Measurements from ENCODE around the gene PARS2. TPM values are rescaled to one million over a fixed set of nuclear protein-coding genes. Genes with fewer than 3 reads are reported as not detected.

The PARS2 gene
- total RNA-seq, 6 experiments from 2014 or later: 3.2 to 5.4 (median 4.0) TPM

DNA sequence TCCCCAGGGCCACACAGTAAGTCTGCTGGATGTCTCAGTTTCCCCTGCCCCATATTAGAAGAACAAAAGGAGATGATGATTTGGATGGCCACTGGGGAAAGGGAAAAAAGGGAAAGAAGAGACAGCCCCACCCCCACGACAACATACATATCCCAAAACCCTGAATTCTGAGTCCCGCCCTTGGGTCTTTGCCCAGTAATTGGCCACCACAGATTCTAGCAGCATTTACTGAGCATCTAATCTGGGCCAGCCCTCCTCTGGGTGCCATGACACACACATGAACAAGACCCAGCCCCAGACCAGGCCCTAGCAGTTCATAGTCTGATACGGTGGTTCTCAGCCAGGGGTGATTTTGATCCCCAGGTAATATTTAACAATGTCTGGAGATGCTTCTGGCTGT lies 53.9 kb downstream of the PARS2 start:
- H3K27ac ChIP-seq: no peak overlapping the region
- intact Hi-C loops (cut with DNase I): no loop called here
- H3K9me3 ChIP-seq: no peaks in the 10 kb centered on the region
- peaks cover 0 to 3% (median 0%) of the 10 kb centered on the region in 4 donors for H3K4me1 ChIP-seq
- no peak overlapping the region for H3K4me3 ChIP-seq
- no peaks in the 10 kb centered on the region for H3K36me3 ChIP-seq
- ATAC-seq (no peak), DNase-seq (no peak)
- no peaks in the 10 kb centered on the region for H3K27me3 ChIP-seq
- TF ChIP-seq, protein P1, sequence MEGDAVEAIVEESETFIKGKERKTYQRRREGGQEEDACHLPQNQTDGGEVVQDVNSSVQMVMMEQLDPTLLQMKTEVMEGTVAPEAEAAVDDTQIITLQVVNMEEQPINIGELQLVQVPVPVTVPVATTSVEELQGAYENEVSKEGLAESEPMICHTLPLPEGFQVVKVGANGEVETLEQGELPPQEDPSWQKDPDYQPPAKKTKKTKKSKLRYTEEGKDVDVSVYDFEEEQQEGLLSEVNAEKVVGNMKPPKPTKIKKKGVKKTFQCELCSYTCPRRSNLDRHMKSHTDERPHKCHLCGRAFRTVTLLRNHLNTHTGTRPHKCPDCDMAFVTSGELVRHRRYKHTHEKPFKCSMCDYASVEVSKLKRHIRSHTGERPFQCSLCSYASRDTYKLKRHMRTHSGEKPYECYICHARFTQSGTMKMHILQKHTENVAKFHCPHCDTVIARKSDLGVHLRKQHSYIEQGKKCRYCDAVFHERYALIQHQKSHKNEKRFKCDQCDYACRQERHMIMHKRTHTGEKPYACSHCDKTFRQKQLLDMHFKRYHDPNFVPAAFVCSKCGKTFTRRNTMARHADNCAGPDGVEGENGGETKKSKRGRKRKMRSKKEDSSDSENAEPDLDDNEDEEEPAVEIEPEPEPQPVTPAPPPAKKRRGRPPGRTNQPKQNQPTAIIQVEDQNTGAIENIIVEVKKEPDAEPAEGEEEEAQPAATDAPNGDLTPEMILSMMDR (IDR thresholded peaks at IDR 0.05): no peak
- 76% methylated on average over 2 of the region's 3 CpGs for WGBS (ENCODE audit: insufficient coverage, low coverage, low lambda C conversion rate, missing lambda C conversion rate)

DNA sequence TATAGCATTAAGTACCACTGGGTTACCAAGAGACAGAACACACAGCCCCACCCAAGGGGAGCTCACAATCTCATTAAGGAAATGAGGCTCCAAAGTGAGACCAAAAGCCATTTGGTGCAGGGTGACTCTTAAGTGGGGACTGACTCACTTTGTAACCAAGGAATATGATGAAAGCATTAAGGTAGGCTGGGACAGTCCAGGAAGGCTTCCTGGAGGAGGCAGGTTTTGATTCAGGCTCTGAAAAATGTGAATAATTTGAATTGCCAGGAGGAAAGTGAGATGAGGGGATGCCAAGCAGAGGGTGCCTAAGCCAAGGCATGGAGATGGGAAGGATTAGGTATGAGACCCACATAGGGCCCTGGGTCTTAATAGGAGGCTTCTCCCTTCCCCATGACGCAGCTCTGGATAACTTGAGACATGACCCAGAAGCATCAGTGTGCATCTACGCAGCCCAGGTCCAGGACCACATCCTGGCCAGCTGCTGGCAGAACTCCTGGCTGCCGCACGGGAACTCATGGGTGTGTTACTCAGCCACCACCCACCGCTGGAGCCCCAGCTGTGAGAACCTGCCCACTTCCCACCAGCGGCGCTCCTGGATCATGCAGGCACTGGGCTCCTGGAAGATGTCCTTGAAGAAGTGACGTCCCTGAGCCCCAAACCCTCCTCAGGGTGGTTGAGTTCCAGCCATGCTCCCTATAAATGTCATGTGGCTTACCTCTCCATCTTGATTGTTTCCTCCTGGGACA lies 54.6 kb downstream of the PARS2 start:
- H3K36me3 ChIP-seq: no peaks in the 10 kb centered on the region
- ATAC-seq (no peak), DNase-seq (no peak)
- H3K4me1 ChIP-seq: no peaks in the 10 kb centered on the region
- H3K27me3 ChIP-seq: no peaks in the 10 kb centered on the region
- no peaks in the 10 kb centered on the region for H3K9me3 ChIP-seq
- 100% methylated on average over 1 of the region's 8 CpGs for WGBS (ENCODE audit: insufficient coverage, low coverage, low lambda C conversion rate, missing lambda C conversion rate)
- intact Hi-C loops (cut with DNase I): no loop called here
- TF ChIP-seq POLR2A (IDR thresholded peaks at IDR 0.05): no peak
- TF ChIP-seq, protein P1 (IDR thresholded peaks at IDR 0.05): no peak
- no peak overlapping the region for H3K4me3 ChIP-seq
- H3K27ac ChIP-seq: no peak overlapping the region

DNA sequence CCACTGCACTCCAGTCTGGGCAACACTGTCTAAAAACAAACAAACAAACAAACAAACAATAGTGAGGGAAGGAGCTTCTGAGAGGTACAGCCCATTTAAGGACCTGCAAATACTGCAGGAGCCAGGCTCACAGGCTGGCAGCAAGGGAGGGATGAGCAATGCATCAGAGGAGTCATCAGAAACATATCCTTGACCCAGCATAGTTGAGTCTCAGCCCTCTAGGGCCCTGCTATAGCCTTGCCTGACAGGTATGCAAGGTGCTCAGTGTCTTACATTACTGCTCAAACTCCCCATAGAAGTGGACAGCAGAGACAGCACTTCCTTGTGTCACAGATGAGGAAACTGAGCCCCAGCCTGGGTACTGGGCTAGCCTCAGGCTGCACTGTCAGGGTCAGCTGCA lies 55.9 kb downstream of the PARS2 start:
- H3K4me3 ChIP-seq: no peak overlapping the region
- H3K36me3 ChIP-seq: no peaks in the 10 kb centered on the region
- no peak for ATAC-seq
- intact Hi-C loops (cut with DNase I): no loop called here
- no peaks in the 10 kb centered on the region for H3K27me3 ChIP-seq
- H3K4me1 ChIP-seq: no peaks in the 10 kb centered on the region
- no peaks in the 10 kb centered on the region for H3K9me3 ChIP-seq
- no peak for TF ChIP-seq POLR2A (IDR thresholded peaks at IDR 0.05)
- TF ChIP-seq, protein P1 (IDR thresholded peaks at IDR 0.05): no peak
- no peak overlapping the region for H3K27ac ChIP-seq
- DNase-seq: no peak

Other genes starting within 250 kb of the PARS2 start
- gene ACOT11, start 216.3 kb downstream of the PARS2 start, total RNA-seq: 1 to 10 TPM in 2 of 6 experiments, under 1 TPM in 4; 0.50 to 1.3 (median 0.84) TPM
- 10 to 100 TPM in 2 of 6 experiments, 1 to 10 TPM in 2, under 1 TPM in 2; 0.12 to 72.9 (median 5.2) TPM for gene FAM151A, start 141.0 kb downstream of the PARS2 start, total RNA-seq
- gene MROH7, start 122.7 kb downstream of the PARS2 start, total RNA-seq: 1 to 10 TPM in 3 of 6 experiments, under 1 TPM in 3; 0.37 to 3.1 (median 1.2) TPM
- gene TTC4, start 48.7 kb downstream of the PARS2 start, total RNA-seq: 10 to 100 TPM in 3 of 6 experiments, 1 to 10 TPM in 3; 8.1 to 19.2 (median 10.0) TPM
- 1 to 10 TPM; 2.7 to 8.9 (median 4.7) TPM for gene TTC22, start 36.8 kb upstream of the PARS2 start, total RNA-seq
- 1,000 to 10,000 TPM in 1 of 6 experiments, 100 to 1,000 TPM in 5; 319 to 1,976 (median 596) TPM for gene DHCR24, start 122.7 kb upstream of the PARS2 start, total RNA-seq
- under 1 TPM in 2 of 6 experiments, not detected in 4; 0.20 to 0.31 TPM for gene TMEM61, start 216.1 kb upstream of the PARS2 start, total RNA-seq
- not detected for gene BSND, start 234.4 kb upstream of the PARS2 start, total RNA-seq

Measured in right lobe of liver (tissue), 6 donors.